ENCODE data around the gene TFF1.

- TF ChIP-seq CTCF (IDR thresholded peaks at IDR 0.05): no peak
- no peak for TF ChIP-seq POLR2A (IDR thresholded peaks at IDR 0.05)
These were observed 34.2 kb upstream of the TFF1 start for GRCh38 chr21:42400525-42400924.
